ENCODE measurements around the gene DCLK3.

Gene DCLK3

DNA sequence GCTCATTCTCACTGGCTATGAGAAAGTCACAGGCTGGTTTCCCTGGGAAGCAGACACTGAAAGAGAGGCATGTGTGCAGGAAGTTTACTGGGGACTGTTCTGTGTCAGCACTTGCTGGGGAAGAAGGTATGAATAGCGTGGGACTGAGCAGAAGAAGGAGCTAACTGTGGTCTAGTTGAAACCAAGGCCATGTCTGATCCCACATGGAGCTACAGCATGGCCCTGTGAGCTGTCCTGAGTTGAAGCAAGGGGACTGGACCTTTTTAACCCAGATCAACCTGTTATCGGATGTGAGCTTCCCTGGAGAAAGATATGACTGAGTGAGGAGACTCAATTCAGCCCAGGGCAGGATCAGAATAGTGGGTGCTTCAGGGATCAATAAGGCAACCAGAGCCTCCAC lies 53.7 kb downstream of the DCLK3 start:
- Histone ChIP-seq H3K79me1 (ENCODE audit: low read length) (no peaks in the 10 kb centered on the region), H2BK120ac (ENCODE audit: low read depth, low read length) (no peak overlapping the region), H3K27ac (ENCODE audit: low read depth, low read length) (no peak overlapping the region), H2BK5ac (ENCODE audit: low read length) (no peak overlapping the region), H3K4ac (ENCODE audit: low read depth, low read length) (no peak overlapping the region), H3K4me2 (ENCODE audit: low read length) (no peak overlapping the region), H2BK15ac (replicated peaks; ENCODE audit: low read depth) (no peak overlapping the region), H3K18ac (ENCODE audit: low read length) (no peak overlapping the region), H3K4me1 (ENCODE audit: control insufficient read depth, low read depth, low read length) (no peaks in the 10 kb centered on the region), H3K56ac (ENCODE audit: low read length) (no peak overlapping the region), H3K23ac (ENCODE audit: low read length) (no peak overlapping the region), H2AK5ac (ENCODE audit: low read length) (no peak overlapping the region), H3K27me3 (ENCODE audit: insufficient read depth, low read length, poor library complexity) (no peaks in the 10 kb centered on the region), H4K8ac (ENCODE audit: low read depth, low read length) (no peak overlapping the region), H3K4me3 (ENCODE audit: low read length) (no peak overlapping the region), H3K36me3 (ENCODE audit: control insufficient read depth, insufficient read depth, low read length) (no peaks in the 10 kb centered on the region), H3K79me2 (ENCODE audit: control insufficient read depth, insufficient read depth, low read length) (no peaks in the 10 kb centered on the region), H3K9ac (ENCODE audit: low read length) (no peak overlapping the region), H4K5ac (ENCODE audit: low read length) (no peak overlapping the region)
- no CpG with 5 or more reads among the region's 2 CpGs for WGBS (ENCODE audit: extremely low coverage, insufficient coverage, low lambda C conversion rate)
- no peak for DNase-seq

DNA sequence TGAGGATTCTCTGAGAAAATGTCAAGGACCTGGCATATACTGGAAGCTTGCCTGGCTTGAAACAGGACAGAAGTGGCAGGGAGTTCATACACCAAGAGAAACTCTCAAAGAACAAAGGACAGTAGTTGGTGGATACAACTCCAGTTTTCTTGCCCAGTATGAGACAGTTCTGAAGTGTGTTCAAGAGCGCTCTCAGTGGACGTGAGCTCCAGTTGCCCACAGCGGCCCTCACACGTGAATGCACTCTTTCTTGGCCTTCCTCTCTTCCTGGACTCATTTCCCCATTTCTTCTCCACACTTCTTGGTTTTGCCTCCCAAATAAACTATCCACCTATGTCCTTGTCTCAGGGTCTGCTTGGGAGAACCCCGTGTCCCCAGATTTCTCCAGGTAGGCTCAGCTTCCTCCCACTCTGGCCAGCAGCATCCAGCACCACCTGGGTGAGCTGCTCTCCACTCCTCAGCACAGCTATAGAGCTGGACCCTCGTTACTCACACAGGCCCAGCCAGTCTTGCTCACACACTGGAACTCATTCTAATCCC lies 54.5 kb downstream of the DCLK3 start:
- H3K79me1 ChIP-seq (ENCODE audit: low read length), result no peaks in the 10 kb centered on the region
- no peak overlapping the region for H2BK5ac ChIP-seq (ENCODE audit: low read length)
- no peak overlapping the region for H4K8ac ChIP-seq (ENCODE audit: low read depth, low read length)
- no peak overlapping the region for H2BK120ac ChIP-seq (ENCODE audit: low read depth, low read length)
- no peaks in the 10 kb centered on the region for H3K79me2 ChIP-seq (ENCODE audit: control insufficient read depth, insufficient read depth, low read length)
- no peak overlapping the region for H2AK5ac ChIP-seq (ENCODE audit: low read length)
- no peak overlapping the region for H3K4ac ChIP-seq (ENCODE audit: low read depth, low read length)
- DNase-seq, result no peak
- H3K4me1 ChIP-seq (ENCODE audit: control insufficient read depth, low read depth, low read length), result no peaks in the 10 kb centered on the region
- no peak overlapping the region for H3K9ac ChIP-seq (ENCODE audit: low read length)
- no peak overlapping the region for H4K5ac ChIP-seq (ENCODE audit: low read length)
- no peak overlapping the region for H2BK15ac ChIP-seq (replicated peaks; ENCODE audit: low read depth)
- no peak overlapping the region for H3K4me2 ChIP-seq (ENCODE audit: low read length)
- H3K27ac ChIP-seq (ENCODE audit: low read depth, low read length), result no peak overlapping the region
- H3K4me3 ChIP-seq (ENCODE audit: low read length), result no peak overlapping the region
- no CpG with 5 or more reads among the region's 6 CpGs for WGBS (ENCODE audit: extremely low coverage, insufficient coverage, low lambda C conversion rate)
- H3K56ac ChIP-seq (ENCODE audit: low read length), result no peak overlapping the region
- no peak overlapping the region for H3K18ac ChIP-seq (ENCODE audit: low read length)
- H3K23ac ChIP-seq (ENCODE audit: low read length), result no peak overlapping the region
- H3K36me3 ChIP-seq (ENCODE audit: control insufficient read depth, insufficient read depth, low read length), result no peaks in the 10 kb centered on the region
- no peaks in the 10 kb centered on the region for H3K27me3 ChIP-seq (ENCODE audit: insufficient read depth, low read length, poor library complexity)

DNA sequence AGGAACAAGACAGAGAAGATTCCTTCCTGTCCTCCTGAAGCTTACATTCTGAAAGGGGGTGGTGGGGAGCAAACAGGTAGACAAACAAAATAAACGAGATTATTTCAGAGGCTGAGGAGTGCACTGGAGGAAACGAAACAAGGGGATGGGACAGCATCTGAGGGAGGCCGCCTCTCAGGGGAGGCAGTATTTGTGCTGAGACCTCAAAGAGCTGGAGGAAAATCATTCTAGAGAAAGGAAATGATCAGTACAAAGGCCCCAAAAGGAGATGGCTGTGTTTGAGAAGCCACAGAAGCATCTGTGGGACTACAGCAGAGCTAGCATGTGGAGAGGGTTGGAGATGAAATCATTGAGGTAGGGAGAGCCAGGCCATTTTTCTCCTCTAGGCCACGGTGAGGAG lies 55.1 kb downstream of the DCLK3 start:
- Histone ChIP-seq H2BK120ac (ENCODE audit: low read depth, low read length) (no peak overlapping the region), H3K9ac (ENCODE audit: low read length) (no peak overlapping the region), H4K8ac (ENCODE audit: low read depth, low read length) (no peak overlapping the region), H3K4me1 (ENCODE audit: control insufficient read depth, low read depth, low read length) (no peaks in the 10 kb centered on the region), H4K5ac (ENCODE audit: low read length) (no peak overlapping the region), H3K4me3 (ENCODE audit: low read length) (no peak overlapping the region), H3K4ac (ENCODE audit: low read depth, low read length) (no peak overlapping the region), H3K79me1 (ENCODE audit: low read length) (no peaks in the 10 kb centered on the region), H3K56ac (ENCODE audit: low read length) (no peak overlapping the region), H3K79me2 (ENCODE audit: control insufficient read depth, insufficient read depth, low read length) (no peaks in the 10 kb centered on the region), H3K27me3 (ENCODE audit: insufficient read depth, low read length, poor library complexity) (no peaks in the 10 kb centered on the region), H2BK5ac (ENCODE audit: low read length) (no peak overlapping the region), H3K27ac (ENCODE audit: low read depth, low read length) (no peak overlapping the region), H3K18ac (ENCODE audit: low read length) (no peak overlapping the region), H3K4me2 (ENCODE audit: low read length) (no peak overlapping the region), H2BK15ac (replicated peaks; ENCODE audit: low read depth) (no peak overlapping the region), H3K23ac (ENCODE audit: low read length) (no peak overlapping the region), H2AK5ac (ENCODE audit: low read length) (no peak overlapping the region), H3K36me3 (ENCODE audit: control insufficient read depth, insufficient read depth, low read length) (no peaks in the 10 kb centered on the region)
- DNase-seq, result no peak
- WGBS (ENCODE audit: extremely low coverage, insufficient coverage, low lambda C conversion rate), result no CpG with 5 or more reads among the region's 4 CpGs

- H3K4me1 ChIP-seq (ENCODE audit: control insufficient read depth, low read depth, low read length), result no peaks in the 10 kb centered on the region
- H2BK5ac ChIP-seq (ENCODE audit: low read length), result no peak overlapping the region
- no peaks in the 10 kb centered on the region for H3K79me2 ChIP-seq (ENCODE audit: control insufficient read depth, insufficient read depth, low read length)
- H4K8ac ChIP-seq (ENCODE audit: low read depth, low read length), result no peak overlapping the region
- no peak overlapping the region for H3K56ac ChIP-seq (ENCODE audit: low read length)
- no CpG with 5 or more reads among the region's 6 CpGs for WGBS (ENCODE audit: extremely low coverage, insufficient coverage, low lambda C conversion rate)
- H3K4me2 ChIP-seq (ENCODE audit: low read length), result no peak overlapping the region
- no peak overlapping the region for H3K4me3 ChIP-seq (ENCODE audit: low read length)
- no peak overlapping the region for H3K9ac ChIP-seq (ENCODE audit: low read length)
- H3K23ac ChIP-seq (ENCODE audit: low read length), result no peak overlapping the region
- no peak overlapping the region for H3K4ac ChIP-seq (ENCODE audit: low read depth, low read length)
- H2BK120ac ChIP-seq (ENCODE audit: low read depth, low read length), result no peak overlapping the region
- no peaks in the 10 kb centered on the region for H3K79me1 ChIP-seq (ENCODE audit: low read length)
- H3K18ac ChIP-seq (ENCODE audit: low read length), result no peak overlapping the region
- H3K36me3 ChIP-seq (ENCODE audit: control insufficient read depth, insufficient read depth, low read length), result no peaks in the 10 kb centered on the region
- no peak overlapping the region for H3K27ac ChIP-seq (ENCODE audit: low read depth, low read length)
- H2BK15ac ChIP-seq (replicated peaks; ENCODE audit: low read depth), result no peak overlapping the region
- peak; percentile 73 for DNase-seq
- no peaks in the 10 kb centered on the region for H3K27me3 ChIP-seq (ENCODE audit: insufficient read depth, low read length, poor library complexity)
- no peak overlapping the region for H2AK5ac ChIP-seq (ENCODE audit: low read length)
- no peak overlapping the region for H4K5ac ChIP-seq (ENCODE audit: low read length)
These were observed 56.5 kb downstream of the DCLK3 start for GRCh38 chr3:36707623-36708409.

GRCh38 chr3:36705015-36705414 lies 59.3 kb downstream of the DCLK3 start:
- Histone ChIP-seq H4K8ac (ENCODE audit: low read depth, low read length) (no peak overlapping the region), H3K18ac (ENCODE audit: low read length) (no peak overlapping the region), H4K5ac (ENCODE audit: low read length) (no peak overlapping the region), H3K23ac (ENCODE audit: low read length) (no peak overlapping the region), H3K4me3 (ENCODE audit: low read length) (no peak overlapping the region), H3K27me3 (ENCODE audit: insufficient read depth, low read length, poor library complexity) (no peaks in the 10 kb centered on the region), H2BK5ac (ENCODE audit: low read length) (no peak overlapping the region), H3K4me1 (ENCODE audit: control insufficient read depth, low read depth, low read length) (no peaks in the 10 kb centered on the region), H3K36me3 (ENCODE audit: control insufficient read depth, insufficient read depth, low read length) (no peaks in the 10 kb centered on the region), H3K4me2 (ENCODE audit: low read length) (no peak overlapping the region), H3K79me2 (ENCODE audit: control insufficient read depth, insufficient read depth, low read length) (no peaks in the 10 kb centered on the region), H3K9ac (ENCODE audit: low read length) (no peak overlapping the region), H2BK15ac (replicated peaks; ENCODE audit: low read depth) (no peak overlapping the region), H3K4ac (ENCODE audit: low read depth, low read length) (no peak overlapping the region), H3K27ac (ENCODE audit: low read depth, low read length) (no peak overlapping the region), H3K56ac (ENCODE audit: low read length) (no peak overlapping the region), H2BK120ac (ENCODE audit: low read depth, low read length) (no peak overlapping the region), H3K79me1 (ENCODE audit: low read length) (no peaks in the 10 kb centered on the region), H2AK5ac (ENCODE audit: low read length) (no peak overlapping the region)
- DNase-seq, result no peak
- no CpG with 5 or more reads among the region's 8 CpGs for WGBS (ENCODE audit: extremely low coverage, insufficient coverage, low lambda C conversion rate)

GRCh38 chr3:36704280-36704679 lies 60.1 kb downstream of the DCLK3 start:
- Histone ChIP-seq H2BK120ac (ENCODE audit: low read depth, low read length) (no peak overlapping the region), H3K56ac (ENCODE audit: low read length) (no peak overlapping the region), H3K79me1 (ENCODE audit: low read length) (no peaks in the 10 kb centered on the region), H4K8ac (ENCODE audit: low read depth, low read length) (no peak overlapping the region), H2AK5ac (ENCODE audit: low read length) (no peak overlapping the region), H2BK5ac (ENCODE audit: low read length) (no peak overlapping the region), H3K4me1 (ENCODE audit: control insufficient read depth, low read depth, low read length) (no peaks in the 10 kb centered on the region), H3K79me2 (ENCODE audit: control insufficient read depth, insufficient read depth, low read length) (no peaks in the 10 kb centered on the region), H3K27ac (ENCODE audit: low read depth, low read length) (no peak overlapping the region), H3K36me3 (ENCODE audit: control insufficient read depth, insufficient read depth, low read length) (no peaks in the 10 kb centered on the region), H4K5ac (ENCODE audit: low read length) (no peak overlapping the region), H3K4me2 (ENCODE audit: low read length) (no peak overlapping the region), H2BK15ac (replicated peaks; ENCODE audit: low read depth) (no peak overlapping the region), H3K27me3 (ENCODE audit: insufficient read depth, low read length, poor library complexity) (no peaks in the 10 kb centered on the region), H3K18ac (ENCODE audit: low read length) (no peak overlapping the region), H3K9ac (ENCODE audit: low read length) (no peak overlapping the region), H3K4me3 (ENCODE audit: low read length) (no peak overlapping the region), H3K4ac (ENCODE audit: low read depth, low read length) (no peak overlapping the region), H3K23ac (ENCODE audit: low read length) (no peak overlapping the region)
- WGBS (ENCODE audit: extremely low coverage, insufficient coverage, low lambda C conversion rate), result no CpG with 5 or more reads among the region's 4 CpGs
- no peak for DNase-seq
